Inferior parietal cortex (tissue), 1 donor: Measurements from ENCODE around the gene CMBL.
A peak's percentile ranks its signal among the peaks of the same experiment; 100 is the strongest.
"Not testable (repeated sequence)": the region's sequence is repeated elsewhere in the genome, so short reads cannot be mapped to it uniquely, and the experiment has no call there.

ENCODE experiments used
- DNase-seq: peaks from one replicate; pipeline ENCODE4 v3.0.0-alpha.2; 2016; ENCODE audit errors: extremely low spot score

Gene CMBL

DNA sequence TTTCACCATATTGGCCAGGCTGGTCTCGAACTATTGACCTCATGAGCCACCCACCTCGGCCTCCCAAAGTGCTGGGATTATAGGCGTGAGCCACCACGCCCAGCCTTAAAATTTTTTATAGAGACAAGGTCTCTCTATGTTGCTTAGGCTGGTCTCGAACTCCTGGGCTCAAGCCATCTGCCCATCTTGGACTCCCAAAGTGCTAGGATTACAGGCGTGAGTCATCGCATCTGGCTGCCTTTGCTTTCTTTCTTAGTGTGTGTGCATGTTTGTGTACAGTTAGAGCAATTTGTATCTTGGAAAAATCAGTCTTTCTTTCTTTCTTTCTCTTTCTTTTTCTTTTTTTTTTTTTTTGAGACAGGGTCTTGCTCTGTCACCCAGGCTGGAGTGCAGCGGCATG is 22.3 kb downstream of the CMBL start:
- not testable (repeated sequence) for DNase-seq

DNA sequence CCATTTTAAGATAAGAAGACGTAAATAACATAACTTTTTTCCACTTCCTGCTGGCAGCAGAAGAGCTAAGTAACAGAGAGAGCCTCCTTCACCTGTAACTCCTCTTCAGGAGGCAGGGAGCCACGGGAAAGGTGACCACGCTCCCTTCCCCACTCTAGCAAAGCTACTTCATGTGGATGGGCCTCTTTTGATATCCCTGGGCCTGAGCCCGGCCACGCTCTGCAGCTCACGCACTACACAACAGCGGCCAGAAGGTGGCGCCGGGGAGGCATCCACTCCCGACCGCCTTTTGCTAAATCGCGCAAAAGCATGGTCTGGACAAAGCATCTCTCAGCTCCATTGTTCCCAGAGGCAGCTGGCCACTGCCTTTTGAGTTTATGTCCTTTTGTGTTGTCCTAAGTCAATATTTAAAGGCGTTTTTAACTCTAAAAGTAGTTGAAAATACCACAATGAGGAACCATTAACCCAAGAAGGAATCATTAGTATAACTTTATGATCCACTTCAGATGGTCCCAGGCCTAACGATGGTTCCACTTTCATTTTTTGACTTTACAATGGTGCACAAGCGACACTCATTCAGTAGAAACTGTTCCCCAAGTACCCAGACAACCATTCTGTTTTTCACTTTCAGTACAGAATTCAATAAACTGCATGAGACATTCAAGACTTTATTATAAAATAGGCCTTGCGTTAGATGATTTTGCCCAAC is 23.6 kb downstream of the CMBL start:
- peak; percentile 92 for DNase-seq

DNA sequence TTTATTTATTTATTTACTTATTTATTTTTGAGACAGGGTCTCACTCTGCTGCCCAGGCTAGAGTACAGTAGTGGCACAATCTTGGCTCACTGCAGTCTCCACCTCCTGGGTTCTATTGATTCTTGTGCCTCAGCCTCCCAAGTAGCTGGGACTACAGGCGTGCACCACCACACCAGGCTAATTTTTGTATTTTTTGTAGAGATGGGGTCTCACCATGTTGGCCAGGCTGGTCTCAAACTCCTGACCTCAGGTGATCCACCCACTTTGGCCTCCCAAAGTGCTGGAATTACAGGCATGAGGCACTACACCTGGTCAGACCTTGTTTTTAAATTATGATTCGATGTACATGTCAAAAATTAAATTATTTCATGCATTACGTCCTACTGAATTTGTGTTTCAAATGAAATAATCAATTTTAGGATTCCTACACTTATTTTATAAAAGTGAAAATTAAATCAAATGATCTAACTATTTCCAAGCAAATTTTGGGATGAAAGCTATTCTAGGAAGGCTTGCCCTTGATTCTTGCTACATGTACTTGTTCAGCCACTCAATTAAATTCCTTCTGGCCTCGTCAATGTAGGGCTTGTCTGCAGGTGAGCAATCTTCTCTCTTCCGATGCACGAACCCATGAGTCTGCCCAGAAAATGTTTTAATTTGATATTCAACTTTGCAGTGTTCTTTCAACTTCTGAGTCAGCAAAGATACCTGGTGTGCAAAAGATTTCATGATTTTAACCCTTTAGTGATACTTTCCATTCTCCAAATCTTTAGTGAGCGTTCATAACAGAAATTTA is 27.6 kb downstream of the CMBL start:
- DNase-seq = no peak

DNA sequence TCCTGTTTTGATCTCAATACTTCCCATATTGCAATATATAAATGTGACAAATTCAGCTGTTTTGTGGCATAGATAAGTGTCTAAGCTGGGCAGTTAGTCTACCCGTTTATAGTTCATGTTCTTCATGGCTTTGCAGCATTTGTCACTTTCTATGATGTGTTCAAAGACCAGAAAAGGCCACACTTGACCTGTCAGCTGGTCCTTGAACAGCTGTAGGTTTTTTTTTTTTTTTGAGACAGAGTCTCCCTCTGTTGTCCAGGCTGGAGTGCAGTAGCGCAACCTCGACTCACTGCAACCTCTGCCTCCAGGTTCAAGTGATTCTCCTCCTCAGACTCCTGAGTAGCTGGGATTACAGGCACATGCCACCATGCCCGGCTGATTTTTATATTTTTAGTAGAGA is 28.4 kb downstream of the CMBL start:
- no peak for DNase-seq

DNA sequence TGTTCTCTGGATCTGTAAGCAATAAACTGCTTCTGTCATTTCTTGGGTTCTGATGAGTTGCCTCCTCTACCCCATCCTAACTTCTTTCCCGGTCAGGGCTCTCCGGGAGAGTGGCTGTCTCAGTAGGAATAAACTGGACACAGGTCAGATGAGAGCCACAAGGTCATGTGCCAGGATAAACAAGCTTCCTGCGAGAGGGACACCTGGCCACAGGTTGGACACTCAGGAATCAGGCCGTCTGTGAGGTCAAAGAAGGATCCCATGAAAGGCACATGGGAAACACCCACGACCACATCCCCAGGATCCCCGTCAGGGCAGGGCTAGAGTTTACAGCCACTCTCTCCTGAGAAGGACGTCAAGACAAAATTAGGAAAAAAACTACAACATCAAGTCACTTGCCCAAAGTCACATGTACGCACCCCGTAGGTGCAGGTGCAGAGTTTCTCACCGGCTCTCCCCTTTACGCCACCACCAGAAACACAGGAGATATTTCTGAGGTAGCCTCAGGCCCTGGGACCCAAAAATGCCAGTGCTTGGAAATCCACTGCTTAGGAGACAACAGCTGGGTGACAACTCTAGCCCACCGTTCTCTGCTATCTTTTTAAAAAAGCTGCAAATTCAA is 28.9 kb downstream of the CMBL start:
- DNase-seq = no peak

DNA sequence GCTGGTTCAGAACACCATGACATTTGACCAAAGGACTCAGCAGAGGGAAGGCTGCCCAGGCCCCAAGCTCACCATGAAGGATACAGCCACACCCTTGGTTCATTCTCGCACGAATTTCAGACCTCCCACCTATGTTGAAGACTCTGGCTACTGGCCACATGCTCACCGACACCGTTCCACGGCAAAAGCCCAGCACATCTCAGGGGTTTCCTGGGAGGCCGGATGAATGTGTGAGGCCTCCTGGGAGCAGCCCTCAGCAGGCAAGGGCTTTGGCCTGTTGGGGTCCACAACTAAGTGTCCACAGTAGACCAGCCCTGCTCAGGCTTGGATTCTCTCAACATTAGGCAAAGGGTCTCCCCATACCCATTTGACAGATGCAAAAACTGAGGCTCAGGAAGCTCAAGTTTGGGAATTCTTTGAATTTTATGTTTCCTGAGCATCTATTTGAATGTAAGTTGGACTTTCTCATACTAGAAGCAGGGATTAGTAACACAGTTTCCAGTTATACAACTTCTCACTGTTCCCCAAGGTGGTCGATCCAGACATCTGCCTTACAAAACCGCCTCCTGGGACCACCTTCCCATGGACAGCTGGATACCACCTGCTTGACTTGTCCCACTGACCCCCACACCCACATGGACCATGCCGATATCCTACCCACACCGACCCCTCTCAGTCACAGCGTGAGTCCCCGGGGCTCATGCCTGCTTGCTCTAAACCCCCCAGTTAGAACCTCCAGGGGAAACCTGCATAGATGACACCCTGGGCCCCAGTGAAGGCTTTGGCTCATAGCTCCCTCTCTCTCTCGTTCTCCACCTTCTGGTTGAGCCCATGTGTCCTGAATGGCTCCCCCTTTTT is 29.7 kb downstream of the CMBL start:
- no peak for DNase-seq

DNA sequence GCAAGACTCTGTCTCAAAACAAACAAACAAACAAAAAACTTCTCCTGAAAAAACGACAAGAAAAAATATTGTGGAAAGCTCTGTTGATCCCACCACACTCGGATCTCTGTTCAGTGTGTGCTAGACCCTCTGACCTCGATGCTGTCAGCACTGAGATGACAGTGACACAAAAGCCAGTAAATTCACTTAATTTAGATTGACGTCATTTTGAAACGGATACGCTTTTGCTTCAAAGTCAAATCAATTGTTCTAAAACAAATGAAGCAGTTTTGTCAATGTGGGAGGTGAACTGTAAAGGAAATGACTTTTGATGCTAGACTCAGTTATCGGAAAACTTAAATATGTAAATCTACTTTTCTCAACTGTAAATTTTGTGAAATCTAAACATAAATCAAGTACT is 31.0 kb downstream of the CMBL start:
- DNase-seq = no peak

DNA sequence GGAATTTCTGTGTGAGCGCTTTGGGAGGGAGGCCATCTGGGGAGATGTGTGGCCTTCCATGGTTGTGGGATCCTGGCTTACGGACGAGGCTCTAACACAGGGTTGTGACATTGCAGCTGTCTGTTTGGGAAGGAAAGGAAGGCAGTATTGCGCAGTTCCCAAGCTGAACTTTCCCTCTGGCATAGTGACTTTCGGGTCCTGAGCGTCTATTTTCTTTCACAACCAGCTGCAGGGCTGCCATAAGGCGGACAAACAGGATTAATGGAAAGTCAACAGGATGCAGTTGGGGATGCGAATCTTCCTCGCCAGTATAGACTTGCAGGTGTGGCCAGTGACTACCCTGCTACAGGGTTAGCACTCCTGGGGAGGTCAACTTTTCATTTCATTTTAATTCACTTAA is 31.7 kb downstream of the CMBL start:
- no peak for DNase-seq

DNA sequence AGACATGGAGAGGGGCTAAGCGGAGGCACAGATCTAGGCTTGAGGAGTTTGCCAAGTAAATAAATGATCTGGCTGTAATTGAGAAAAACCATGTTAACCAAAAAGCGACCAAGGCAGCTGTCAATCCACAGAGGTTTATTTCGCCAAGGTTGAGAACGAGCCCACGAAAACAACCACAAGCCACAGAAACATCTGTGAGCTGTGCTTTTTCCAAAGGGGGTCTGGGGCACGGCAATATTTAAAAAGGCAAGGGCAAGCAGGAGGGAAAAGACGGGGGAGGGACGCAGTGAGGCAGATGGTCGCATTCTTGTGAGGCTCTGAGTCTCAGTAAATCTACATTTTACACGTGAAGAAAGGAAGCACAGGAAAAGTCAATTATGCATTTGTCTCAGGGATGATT is 32.2 kb downstream of the CMBL start:
- no peak for DNase-seq

DNA sequence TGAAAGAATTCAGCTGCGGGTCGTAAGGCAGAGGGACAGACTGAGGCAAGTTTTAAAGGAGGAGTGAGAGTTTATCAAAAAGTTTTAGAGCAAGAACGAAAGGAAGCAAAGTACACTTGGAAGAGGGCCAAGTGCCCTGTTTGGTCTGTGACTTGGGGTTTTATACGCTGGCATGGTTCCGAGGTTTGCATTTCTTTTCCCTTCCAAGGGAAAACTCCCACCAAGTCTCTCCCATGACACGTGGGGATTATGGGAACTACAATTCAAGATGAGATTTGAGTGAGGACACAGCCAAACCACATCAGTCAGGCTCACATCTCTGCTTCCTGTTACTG is 34.9 kb downstream of the CMBL start:
- DNase-seq = not testable (repeated sequence)

DNA sequence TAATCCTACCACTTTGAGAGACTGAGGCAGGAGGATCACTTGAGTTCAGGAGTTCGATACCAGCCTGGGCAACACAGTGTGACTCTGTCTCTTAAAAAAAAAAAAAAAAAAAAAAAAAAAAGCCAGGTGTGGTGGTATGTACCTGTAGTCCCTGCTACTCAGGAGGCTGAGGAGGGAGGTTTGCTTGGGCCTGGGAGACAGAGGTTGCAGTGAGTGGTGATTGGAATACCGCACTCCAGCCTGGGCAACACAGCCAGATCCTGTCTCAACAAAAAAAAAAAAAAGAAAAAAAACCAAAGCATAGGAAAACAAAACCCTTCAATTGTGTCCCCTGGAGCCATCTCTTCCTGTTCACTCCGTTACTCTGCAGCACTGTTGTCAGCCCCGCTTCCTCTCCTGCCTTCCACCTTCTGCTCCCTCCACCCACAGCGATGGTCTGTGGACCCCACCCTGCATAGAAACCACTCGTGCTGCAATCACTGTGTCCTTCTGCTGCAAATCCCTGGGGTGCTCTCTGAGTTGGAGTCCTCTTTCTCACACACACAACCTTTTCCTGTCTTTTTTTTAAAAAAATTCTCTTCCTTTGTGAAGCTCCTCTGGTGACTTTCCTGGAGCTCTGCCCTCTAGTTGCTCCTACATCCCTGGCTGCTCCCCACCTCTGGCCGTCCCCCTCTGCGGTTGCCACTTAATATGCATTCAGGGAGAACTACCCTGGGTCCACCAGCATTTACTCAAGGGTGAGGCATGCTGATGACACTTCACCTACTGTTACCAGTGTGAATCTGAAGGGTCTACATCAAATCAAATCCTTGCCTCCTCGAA is 35.4 kb downstream of the CMBL start:
- DNase-seq = no peak

DNA sequence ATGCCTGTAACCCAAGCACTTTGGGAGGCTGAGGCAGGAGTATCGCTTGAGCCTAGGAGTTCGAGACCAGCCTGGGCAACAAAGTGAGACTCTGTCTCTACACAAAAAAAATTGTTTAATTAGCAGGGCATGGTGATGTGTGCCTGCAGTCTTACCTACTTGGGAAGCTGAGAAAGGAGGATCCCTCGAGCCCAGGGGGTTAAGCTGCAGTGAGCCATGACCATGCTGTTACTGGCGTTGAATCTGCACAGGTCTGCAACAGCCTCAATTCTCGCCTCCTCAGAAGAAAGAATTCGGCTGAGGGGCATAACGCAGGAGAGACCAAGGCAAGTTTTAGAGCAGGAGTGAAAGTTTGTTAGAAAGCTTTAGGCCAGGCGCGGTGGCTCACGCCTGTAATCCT is 39.6 kb downstream of the CMBL start:
- DNase-seq = no peak

DNA sequence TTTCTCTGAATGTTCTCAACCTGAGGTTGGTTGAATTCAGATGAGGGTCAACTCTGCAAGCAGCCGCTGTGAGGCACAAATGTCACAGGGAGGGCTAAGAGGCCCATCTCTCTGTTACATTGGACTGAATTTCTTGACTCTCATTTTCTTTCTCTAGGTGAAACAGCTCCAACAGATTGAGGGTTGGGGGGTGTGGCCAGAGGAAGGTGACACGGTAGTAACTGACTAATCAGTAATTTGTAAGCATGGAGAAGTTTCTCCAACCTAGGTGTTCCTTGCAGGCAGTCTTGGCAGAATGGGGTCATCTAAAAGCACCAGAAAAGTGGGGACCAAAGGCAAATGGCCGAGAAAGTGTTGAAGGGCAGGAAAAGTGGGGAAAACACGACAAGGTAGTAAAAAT is 40.9 kb downstream of the CMBL start:
- no peak for DNase-seq

DNA sequence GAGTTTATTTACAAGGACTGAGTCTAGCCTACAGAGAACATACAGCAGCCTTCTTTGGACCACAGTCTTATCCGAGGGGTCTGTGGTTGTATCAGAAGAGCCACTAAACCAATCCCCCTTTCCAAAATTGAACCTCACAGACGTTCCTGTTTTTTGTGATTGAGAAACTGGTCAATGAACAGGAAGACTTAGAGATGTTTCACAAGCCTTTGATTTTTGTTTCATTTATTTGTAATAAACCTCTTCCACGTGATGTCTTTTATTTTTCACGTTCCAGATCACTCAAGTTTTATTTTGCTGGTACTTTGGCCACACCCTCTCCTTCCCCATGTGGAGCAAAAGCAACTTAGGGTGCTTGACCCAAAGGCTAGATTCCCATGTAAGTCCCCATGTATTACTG is 41.6 kb downstream of the CMBL start:
- no peak for DNase-seq

DNA sequence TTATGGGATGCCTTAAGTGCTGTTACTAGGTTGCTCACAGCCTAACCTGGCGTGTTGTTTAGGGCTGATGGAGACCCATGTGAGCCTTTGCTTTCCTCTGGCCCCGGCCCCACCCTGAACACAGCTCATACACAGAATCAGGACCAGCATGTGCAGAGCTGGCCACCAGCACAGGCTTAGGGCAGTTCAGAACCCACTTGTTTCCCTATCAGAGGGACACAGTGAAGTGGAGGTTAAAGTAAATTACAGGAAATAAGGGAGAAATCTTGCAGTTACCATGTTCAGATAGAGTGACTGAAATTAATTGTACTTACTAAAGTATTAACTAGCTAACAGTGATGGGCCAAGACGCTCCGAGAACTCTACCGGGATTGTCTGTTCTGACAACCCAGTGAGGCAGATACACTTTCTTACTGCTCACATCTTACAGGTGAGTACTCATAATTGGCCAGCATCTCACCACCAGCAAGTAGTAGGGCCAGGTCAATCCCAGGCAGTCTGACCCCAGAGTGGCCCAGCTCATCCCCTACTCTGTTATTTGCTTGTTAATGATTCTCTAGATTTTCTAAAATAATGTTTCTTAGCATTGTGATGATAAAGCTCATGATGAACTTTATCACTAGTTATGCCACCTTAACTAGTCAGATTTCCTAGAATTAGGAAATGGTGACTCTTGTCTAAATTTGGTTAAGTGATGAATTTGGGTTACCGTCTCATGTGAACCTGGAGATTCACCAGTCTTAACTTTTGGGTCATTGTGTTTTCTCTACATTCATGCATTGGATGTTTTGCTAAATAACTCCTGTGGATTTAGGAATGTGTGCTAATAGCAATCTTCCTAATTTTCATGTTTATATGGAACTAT is 42.2 kb downstream of the CMBL start:
- DNase-seq = no peak

DNA sequence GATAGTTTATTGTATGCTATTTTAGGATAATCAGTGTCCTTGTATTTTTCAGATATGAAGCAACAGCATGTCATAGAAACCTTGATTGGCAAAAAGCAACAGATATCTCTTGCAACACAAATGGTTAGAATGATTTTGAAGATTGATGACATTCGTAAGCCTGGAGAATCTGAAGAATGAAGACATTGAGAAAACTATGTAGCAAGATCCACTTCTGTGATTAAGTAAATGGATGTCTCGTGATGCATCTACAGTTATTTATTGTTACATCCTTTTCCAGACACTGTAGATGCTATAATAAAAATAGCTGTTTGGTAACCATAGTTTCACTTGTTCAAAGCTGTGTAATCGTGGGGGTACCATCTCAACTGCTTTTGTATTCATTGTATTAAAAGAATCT is 43.1 kb downstream of the CMBL start:
- no peak for DNase-seq

DNA sequence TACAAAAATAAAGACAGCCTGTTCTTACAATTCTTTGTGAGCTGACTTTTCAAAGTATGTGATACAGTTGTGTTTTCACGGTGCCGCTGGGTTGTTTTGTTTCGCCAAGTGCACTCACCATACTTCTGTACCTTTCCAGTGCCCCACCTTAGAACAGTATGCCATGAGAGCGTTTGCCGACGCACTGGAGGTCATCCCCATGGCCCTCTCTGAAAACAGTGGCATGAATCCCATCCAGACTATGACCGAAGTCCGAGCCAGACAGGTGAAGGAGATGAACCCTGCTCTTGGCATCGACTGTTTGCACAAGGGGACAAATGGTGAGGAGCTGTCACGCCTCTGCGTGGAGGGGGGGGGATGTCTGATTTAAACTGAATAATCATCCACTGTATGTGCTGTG is 44.7 kb downstream of the CMBL start:
- DNase-seq = no peak

DNA sequence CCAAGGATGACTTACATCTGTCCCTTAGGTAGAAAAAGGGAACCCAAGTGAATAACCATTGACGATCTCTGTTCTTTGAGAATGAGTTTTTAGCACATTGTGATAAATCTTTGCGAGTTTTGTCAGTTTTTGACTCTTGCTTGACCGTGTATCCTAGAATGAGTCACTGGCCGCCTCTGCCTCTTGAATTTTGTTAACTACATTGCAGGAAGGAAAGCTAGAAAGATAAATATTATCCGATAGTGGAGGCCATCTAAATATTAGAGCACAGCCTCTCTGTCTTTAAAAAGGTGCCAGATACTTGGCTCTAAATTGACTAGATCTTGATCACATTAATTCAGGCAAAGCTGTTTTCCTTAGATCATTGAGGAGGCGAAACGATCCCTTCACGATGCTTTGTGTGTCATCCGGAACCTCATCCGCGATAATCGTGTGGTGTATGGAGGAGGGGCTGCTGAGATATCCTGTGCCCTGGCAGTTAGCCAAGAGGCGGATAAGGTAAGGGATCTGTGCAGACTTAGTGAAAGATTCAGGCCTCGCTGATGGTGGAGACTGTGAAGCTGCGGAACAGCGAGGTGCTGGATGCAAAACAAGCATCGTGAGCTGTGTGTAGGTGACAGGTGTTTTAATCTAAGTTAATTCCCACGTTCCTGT is 45.5 kb downstream of the CMBL start:
- no peak for DNase-seq

DNA sequence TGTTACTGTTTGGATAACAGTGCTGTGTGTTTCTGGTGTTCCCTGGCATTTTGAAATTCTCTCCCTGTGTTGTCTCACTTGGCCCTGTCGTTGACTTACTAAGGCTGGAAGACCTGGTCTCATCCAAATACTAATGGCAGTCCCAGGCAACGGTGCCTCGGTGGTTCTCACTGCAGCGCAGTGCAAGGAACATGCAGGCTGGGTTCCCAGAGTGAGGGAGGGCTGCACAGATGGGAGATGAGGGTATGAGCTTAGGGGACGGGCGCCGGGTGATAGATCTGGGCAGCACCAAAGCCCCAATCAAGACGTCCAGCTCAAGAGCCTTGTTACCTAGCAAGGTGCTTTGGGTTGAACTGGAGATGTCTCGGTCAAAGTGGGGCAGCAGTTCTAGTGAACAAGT is 46.6 kb downstream of the CMBL start:
- DNase-seq = no peak

DNA sequence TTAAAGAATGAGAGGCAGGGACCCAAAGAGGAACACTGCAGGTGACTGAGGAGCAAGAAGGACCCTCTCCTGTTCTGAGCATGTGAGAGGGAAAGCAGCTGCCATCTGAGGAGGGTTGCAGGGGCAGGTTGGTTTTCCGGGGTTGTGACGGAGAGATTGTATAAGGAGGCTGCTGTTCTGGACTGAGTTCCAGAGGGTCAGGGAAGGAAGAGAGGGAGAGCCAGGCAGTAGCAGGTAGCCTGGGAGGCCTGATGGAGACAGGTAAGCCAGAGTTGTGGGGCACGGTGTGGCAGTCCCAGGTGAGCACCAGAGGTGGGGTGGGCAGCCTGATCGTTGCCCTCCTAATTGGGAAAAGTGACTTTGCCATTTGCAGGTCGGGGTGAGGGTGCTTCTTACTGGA is 47.8 kb downstream of the CMBL start:
- DNase-seq = no peak
